CMK (cell line): ENCODE results near the gene BMPR1B.
"Not testable (repeated sequence)": the region's sequence is repeated elsewhere in the genome, so short reads cannot be mapped to it uniquely, and the experiment has no call there.

Source experiments
- DNase-seq: peaks from one replicate; pipeline ENCODE4 v3.0.0-alpha.2; 2010; ENCODE audit warnings: low read depth

BMPR1B gene

GRCh38 chr4:95038791-95039190 is 281.0 kb downstream of the BMPR1B start:
- DNase-seq, result no peak

- DNase-seq, result no peak
These were observed 286.6 kb downstream of the BMPR1B start for GRCh38 chr4:95044324-95044837.

- DNase-seq, result no peak
These were observed 287.7 kb downstream of the BMPR1B start for GRCh38 chr4:95045429-95045828.

- DNase-seq, result no peak
These were observed 290.5 kb downstream of the BMPR1B start for GRCh38 chr4:95048296-95048695.

GRCh38 chr4:95049551-95050233 is 291.9 kb downstream of the BMPR1B start:
- DNase-seq, result no peak

GRCh38 chr4:95050980-95051701 is 293.4 kb downstream of the BMPR1B start:
- no peak for DNase-seq

GRCh38 chr4:95051702-95052020 is 293.9 kb downstream of the BMPR1B start:
- no peak for DNase-seq

- DNase-seq, result no peak
These were observed 301.2 kb downstream of the BMPR1B start for GRCh38 chr4:95058991-95059390.

- no peak for DNase-seq
These were observed 301.9 kb downstream of the BMPR1B start for GRCh38 chr4:95059663-95060062.

- no peak for DNase-seq
These were observed 303.5 kb downstream of the BMPR1B start for GRCh38 chr4:95061220-95061619.

- DNase-seq, result not testable (repeated sequence)
These were observed 304.0 kb downstream of the BMPR1B start for GRCh38 chr4:95061801-95062200.

- DNase-seq, result no peak
These were observed 308.3 kb downstream of the BMPR1B start for GRCh38 chr4:95066050-95066449.

- DNase-seq, result no peak
These were observed 310.6 kb downstream of the BMPR1B start for GRCh38 chr4:95068401-95068800.

- no peak for DNase-seq
These were observed 311.2 kb downstream of the BMPR1B start for GRCh38 chr4:95068818-95069478.

- DNase-seq, result no peak
These were observed 314.1 kb downstream of the BMPR1B start for GRCh38 chr4:95071851-95072250.

- no peak for DNase-seq
These were observed 315.9 kb downstream of the BMPR1B start for GRCh38 chr4:95073646-95074045.

GRCh38 chr4:95077864-95078263 is 320.1 kb downstream of the BMPR1B start:
- no peak for DNase-seq

GRCh38 chr4:95080969-95081368 is 323.2 kb downstream of the BMPR1B start:
- no peak for DNase-seq

- DNase-seq, result no peak
These were observed 326.8 kb downstream of the BMPR1B start for GRCh38 chr4:95084584-95084983.

GRCh38 chr4:95085124-95085833 is 327.5 kb downstream of the BMPR1B start:
- DNase-seq, result no peak

- no peak for DNase-seq
These were observed 328.8 kb downstream of the BMPR1B start for GRCh38 chr4:95086551-95086950.

GRCh38 chr4:95087657-95088455 is 330.1 kb downstream of the BMPR1B start:
- DNase-seq, result no peak
